GM12892 (cell line): Measurements from ENCODE around the gene PTPRK.

Experiments
- DNase-seq: peaks from one replicate; pipeline ENCODE4 v3.0.0; 2011; ENCODE audit not compliant: insufficient read length
- FAIRE-seq: peaks from 2 replicates; lab custom pipeline; 2011; peaks lifted over from hg19 to GRCh38; lab: Jason Lieb, UNC
- POLR2A ChIP-seq: IDR thresholded peaks from 2 replicates; pipeline ENCODE4 v1.6.1; 2011; ENCODE audit warnings: low read depth, low read length, control low read depth
- POLR2AphosphoS5 ChIP-seq: IDR thresholded peaks from 2 replicates; pipeline ENCODE4 v1.6.1; 2011; ENCODE audit warnings: low read depth, low read length, control low read depth
- TAF1 ChIP-seq: IDR thresholded peaks from 2 replicates; pipeline ENCODE4 v1.6.1; 2011; ENCODE audit warnings: low read depth, mild to moderate bottlenecking, control low read depth, low read length, borderline replicate concordance

PTPRK gene

DNA sequence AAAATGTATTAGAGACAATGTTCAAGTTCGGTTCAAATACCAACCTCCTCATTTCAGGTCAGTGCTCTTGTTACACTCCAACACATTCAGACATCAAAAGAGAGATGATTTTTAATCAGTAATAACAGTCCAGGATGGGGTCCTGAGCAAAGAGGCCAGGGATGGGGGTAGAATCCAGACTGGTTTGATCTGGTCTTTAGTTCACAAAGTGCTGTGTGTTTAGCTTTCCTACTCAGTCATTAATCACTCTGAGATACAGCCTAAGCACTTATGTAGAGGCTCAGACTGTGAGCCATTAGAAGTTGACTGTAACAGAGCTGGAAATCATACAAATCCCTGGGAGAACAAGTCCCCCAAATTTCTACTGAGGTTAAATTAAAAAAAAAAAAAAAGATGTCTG lies 241.6 kb downstream of the PTPRK start:
- no peak for FAIRE-seq
- DNase-seq, result no peak
- no peak for TF ChIP-seq TAF1
- TF ChIP-seq POLR2A, result no peak
- TF ChIP-seq POLR2AphosphoS5, result no peak

DNA sequence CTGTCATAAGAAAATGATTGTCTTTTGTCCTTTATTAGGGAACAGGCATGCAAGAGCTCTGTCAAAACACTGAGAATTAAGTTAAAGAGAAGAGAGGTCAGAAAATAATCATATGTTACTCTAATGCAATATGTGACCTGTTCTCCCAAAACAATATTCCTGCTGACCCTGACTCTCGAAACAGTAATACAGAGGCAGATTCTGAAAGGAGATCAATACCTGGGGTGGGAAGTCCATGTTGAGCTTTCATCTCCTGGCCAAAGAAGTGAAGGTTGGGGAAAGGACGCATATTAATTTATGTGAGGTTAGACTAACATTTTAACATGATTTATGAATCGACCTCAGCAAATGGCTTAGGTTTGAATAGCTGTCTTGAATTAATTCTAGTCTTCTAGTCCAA lies 243.0 kb downstream of the PTPRK start:
- FAIRE-seq, result no peak
- no peak for DNase-seq
- TF ChIP-seq POLR2A (no peak), POLR2AphosphoS5 (no peak), TAF1 (no peak)

DNA sequence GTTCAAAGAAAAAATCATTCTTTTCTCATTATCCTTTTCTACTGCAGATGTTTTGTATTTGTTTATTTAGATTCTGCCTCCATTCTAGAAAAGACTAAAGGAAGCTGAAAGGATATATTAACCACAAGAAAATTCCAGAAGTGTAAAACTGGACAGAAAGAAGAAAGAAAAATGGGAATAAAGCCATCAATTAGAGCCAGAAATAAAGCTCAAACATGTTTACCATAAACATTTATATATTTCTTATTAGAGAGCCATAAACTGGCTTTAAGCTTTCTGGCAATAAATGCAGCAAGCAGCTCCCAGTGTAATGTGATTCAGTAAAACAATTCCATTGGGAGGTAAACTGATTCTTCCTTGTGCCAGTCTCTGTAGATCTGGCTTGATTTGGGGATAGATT lies 244.1 kb downstream of the PTPRK start:
- no peak for TF ChIP-seq POLR2AphosphoS5
- TF ChIP-seq POLR2A, result no peak
- TF ChIP-seq TAF1, result no peak
- DNase-seq (no peak), FAIRE-seq (no peak)

DNA sequence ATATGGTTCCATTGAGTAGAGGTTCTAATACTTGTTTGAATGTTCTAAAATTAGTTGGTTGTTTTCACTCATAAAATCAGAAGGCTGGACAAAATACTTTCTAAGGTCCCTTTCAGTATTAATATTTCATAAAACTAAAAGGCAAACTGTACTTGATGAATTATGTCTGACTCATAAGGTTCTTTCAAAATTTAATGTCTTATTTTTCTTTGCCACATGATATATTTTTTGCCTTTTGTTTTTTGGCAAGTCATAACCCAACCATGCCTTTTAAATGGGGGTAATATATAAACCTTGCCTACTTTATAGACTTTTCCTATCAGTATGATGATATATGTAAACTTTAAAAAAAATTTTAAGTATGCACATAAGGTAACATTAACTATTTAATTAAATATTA lies 244.7 kb downstream of the PTPRK start:
- no peak for FAIRE-seq
- TF ChIP-seq POLR2AphosphoS5 (no peak), POLR2A (no peak), TAF1 (no peak)
- no peak for DNase-seq

DNA sequence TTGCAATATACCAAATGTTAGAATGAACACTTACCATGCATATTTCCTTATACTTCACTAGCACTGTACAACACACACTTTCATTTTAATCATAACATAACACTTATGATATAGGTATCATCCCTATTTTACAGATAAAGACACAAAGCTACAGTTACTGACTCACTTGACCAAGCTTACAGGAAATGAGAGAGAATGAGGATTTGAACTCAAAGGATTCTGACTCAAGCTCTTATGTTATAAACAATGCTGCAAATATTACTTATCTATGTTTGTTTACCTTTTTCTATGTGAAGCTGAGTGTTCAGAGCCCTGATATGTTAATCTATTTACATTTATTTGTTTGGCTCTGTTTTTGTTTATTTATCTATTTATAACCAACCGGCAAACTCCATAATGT lies 245.4 kb downstream of the PTPRK start:
- DNase-seq, result no peak
- TF ChIP-seq TAF1, result no peak
- TF ChIP-seq POLR2AphosphoS5, result no peak
- TF ChIP-seq POLR2A, result no peak

DNA sequence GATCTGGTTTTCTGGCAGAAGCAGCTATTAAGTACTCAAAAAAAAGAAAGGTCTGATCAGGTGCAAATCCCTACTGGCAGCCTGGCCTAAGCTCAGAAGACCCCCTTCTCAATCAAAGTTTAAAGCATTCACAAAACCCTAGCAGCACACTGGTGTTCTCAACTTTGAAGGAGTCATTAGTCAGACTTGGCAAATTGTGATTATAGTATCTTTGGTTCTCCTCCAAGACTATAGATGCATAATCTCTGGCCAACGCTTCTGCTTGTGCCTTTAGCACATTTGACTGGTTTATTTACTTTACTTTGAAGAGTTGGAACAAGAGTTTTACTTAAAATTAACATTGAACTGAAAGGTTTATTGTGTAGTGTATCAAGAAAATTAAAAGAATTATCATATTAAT lies 248.9 kb downstream of the PTPRK start:
- TF ChIP-seq TAF1, result no peak
- no peak for TF ChIP-seq POLR2AphosphoS5
- TF ChIP-seq POLR2A, result no peak
- DNase-seq, result no peak
- FAIRE-seq, result no peak

More for the DNA sequence above, 245.4 kb downstream of the PTPRK start:
- no peak for FAIRE-seq

DNA sequence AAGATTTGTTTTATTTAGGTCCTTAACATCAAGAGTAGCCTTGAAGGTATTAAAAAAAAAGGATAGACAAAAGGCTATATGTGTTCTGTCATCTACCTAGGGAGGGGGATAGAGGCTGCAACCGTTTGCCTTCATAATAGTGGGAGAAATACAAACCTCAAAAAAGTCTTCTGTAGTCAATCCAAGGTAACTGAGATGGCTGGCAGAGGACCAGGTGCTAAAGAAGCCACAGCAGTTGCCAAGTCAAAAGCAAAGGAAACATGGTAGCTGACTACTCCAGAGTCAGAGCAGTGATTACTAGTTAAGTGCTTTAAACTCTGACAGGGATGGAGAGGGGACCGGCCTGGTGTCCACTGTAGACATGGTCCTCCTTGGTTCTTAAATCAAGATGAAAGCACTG lies 249.4 kb downstream of the PTPRK start:
- DNase-seq (no peak), FAIRE-seq (no peak)
- no peak for TF ChIP-seq TAF1
- TF ChIP-seq POLR2A, result no peak
- no peak for TF ChIP-seq POLR2AphosphoS5

DNA sequence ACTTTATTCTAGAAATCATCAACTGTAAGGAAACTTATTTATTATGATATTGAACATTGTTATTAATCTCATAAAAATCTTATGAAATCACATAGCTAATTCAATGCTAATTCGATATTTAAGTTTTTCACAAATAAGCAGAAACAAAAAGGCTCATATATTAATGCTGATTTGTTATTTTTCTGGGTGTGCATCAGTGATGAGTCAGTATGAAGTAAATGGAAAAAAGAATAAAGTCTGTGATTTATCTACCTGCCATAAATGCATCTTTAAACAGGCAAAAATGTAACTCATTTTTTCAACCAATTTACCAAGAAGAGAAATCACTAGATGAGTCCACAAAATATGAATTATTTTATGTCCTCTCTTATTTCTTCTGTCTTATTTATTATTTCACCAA lies 253.5 kb downstream of the PTPRK start:
- TF ChIP-seq TAF1, result no peak
- TF ChIP-seq POLR2AphosphoS5, result no peak
- no peak for TF ChIP-seq POLR2A
- DNase-seq, result no peak
- FAIRE-seq, result no peak

DNA sequence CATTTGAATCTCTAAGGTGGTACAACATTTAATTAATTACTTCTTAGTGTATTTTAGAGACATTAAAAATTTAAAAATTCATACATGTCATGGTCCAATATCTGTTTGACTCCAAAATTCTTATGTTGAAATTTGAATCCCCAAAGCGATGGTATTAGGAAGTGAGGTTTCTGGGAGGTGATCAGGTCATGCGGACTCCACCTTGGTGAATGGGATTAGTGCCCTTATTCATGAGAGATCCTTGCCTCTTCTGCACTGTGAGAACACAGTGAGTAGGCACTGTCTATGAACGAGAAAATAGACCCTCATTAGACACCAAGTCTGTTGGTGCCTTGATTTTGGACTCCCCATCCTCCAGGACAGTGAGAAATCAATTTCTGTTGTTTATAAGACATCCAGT lies 254.7 kb downstream of the PTPRK start:
- FAIRE-seq (no peak), DNase-seq (no peak)
- TF ChIP-seq POLR2AphosphoS5, result no peak
- TF ChIP-seq TAF1, result no peak
- no peak for TF ChIP-seq POLR2A

DNA sequence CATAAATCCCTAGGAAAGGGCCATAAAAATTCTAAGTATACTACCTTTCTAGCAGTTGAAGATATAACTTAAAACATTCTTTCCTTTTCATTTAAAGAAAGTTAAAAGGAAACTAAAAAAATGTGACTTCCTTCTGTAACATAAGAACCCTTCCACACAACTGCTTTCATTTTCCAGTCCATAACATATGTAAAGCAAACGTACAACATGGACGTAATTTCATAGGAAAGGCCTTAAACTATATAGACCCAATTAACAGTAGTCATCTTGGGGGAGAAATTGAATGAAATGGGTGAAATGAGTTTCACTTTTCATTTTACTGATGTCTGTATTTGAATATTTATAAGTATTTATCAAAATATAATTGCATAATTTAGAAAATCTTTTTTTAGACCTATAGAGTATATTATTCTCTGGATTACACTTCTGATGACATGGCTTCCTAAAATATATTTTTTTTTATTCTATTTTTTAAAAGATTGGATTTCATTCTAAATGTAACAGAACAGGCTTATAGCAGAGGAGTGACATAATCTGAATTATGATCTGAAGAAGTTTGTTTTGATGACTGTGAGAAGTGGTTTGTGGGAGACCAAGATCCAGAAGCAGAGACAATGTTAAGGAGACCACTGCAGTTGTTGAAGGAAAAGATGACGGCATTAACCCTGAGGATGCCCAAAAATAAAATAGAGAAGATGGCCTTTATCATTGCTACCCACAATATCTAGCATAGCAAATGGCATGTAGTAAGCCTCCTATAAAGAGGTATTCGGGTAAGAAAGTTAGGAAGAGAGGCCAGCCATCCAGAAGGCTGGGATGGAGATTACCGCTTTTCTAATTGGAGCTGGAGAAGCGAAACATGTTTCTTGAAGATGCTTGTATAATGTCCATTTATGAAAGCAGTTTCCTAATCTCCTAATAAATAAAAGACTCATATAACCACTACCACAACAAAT lies 260.4 kb downstream of the PTPRK start:
- no peak for DNase-seq
- TF ChIP-seq POLR2AphosphoS5 (no peak), TAF1 (no peak), POLR2A (no peak)
- no peak for FAIRE-seq

DNA sequence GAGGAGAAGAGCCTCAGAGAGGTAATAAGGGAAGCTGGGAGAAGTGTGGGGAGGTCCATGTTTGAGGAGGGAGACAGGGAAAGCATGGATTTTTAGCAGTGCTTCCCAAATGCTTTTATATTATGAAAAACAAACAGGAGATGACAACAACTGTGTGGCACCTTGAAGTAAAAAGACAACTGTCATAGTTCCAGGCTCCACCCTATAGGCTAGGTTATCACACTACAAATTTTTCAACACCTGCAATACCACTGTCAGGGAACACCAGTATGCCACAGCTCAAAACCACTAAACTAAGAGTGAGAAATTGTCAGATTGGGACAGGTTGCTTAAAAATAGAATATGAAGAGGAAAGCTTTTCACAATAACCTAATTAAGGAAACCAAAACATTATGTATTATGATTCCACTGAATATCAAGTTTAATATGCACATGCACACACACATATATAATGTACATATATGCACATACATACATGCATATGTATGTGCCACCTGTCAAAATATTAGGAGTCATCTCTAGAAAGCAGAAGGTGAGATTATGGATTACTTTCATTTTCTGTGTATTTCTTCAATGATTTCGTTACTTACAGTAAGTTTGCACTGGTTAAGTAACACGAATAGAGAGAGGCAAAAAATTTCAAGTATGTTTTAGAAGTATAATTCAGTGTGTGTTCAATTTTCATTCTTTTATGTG lies 261.2 kb downstream of the PTPRK start:
- peak; percentile 63 for FAIRE-seq

DNA sequence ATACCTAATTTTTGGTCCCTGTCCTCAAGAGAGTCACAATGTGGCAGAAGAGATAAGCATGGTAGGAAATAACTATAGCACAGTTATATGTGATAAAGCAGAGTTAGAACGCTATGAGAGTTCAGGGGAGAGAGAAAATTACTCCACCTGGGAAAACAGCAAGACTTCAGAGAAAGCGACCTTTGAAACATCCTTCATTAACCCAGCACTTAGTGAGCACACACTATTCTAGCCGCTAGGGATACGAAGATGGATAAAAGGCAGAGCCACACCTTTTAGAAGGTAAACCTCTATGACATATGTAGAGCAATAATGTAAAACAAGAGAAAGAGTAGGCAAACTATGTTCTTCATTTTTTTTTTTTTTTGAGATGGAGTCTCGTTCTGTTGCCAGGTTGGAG lies 264.3 kb downstream of the PTPRK start:
- DNase-seq (no peak), FAIRE-seq (no peak)
- TF ChIP-seq POLR2AphosphoS5 (no peak), TAF1 (no peak), POLR2A (no peak)

More for the DNA sequence above, 261.2 kb downstream of the PTPRK start:
- TF ChIP-seq POLR2A (no peak), POLR2AphosphoS5 (no peak), TAF1 (no peak)
- no peak for DNase-seq
